Measurements from ENCODE around the gene LRMDA.

DNA sequence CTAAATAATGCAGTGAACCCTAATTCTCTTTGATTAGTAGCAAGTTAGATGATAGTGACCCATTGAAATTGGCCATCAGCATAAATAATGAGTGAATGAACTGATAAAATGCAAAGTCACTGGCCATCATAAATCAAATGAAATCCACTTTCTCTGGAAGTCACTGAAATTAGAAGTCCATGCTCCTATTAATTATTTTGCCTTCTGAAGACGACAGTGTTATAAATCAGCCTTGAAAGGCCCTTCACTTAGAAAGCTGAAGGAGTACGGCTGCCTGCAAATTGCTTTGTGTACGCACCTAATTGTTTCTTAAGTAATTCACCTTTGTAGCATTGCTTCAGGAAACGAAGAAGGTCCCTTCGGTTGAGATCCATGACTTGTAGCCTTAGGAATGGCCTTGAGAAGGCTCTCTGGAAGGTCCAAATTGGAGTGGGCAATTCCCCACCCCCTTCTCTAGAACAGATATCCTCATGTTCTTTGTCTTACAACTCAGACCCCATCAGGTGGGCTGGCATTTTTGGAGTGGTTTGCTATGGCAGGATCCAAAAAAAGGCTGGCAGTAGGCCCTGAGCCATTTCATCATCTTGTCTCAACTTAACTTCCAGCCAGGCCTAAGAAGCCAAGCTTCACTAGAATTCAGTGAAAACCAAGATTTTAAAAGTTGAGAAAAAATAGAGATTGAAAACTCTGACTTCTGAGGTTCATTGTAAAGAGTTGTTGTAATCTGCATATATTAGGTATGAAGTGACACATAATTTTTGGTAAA, 420.3 kb downstream of the LRMDA start:
- TF ChIP-seq EP300 (IDR thresholded peaks at IDR 0.05; ENCODE audit: borderline replicate concordance) = no peak
- TF ChIP-seq, protein P1, sequence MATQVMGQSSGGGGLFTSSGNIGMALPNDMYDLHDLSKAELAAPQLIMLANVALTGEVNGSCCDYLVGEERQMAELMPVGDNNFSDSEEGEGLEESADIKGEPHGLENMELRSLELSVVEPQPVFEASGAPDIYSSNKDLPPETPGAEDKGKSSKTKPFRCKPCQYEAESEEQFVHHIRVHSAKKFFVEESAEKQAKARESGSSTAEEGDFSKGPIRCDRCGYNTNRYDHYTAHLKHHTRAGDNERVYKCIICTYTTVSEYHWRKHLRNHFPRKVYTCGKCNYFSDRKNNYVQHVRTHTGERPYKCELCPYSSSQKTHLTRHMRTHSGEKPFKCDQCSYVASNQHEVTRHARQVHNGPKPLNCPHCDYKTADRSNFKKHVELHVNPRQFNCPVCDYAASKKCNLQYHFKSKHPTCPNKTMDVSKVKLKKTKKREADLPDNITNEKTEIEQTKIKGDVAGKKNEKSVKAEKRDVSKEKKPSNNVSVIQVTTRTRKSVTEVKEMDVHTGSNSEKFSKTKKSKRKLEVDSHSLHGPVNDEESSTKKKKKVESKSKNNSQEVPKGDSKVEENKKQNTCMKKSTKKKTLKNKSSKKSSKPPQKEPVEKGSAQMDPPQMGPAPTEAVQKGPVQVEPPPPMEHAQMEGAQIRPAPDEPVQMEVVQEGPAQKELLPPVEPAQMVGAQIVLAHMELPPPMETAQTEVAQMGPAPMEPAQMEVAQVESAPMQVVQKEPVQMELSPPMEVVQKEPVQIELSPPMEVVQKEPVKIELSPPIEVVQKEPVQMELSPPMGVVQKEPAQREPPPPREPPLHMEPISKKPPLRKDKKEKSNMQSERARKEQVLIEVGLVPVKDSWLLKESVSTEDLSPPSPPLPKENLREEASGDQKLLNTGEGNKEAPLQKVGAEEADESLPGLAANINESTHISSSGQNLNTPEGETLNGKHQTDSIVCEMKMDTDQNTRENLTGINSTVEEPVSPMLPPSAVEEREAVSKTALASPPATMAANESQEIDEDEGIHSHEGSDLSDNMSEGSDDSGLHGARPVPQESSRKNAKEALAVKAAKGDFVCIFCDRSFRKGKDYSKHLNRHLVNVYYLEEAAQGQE (IDR thresholded peaks at IDR 0.05; ENCODE audit: low read depth) = no peak
- TF ChIP-seq, protein P2, sequence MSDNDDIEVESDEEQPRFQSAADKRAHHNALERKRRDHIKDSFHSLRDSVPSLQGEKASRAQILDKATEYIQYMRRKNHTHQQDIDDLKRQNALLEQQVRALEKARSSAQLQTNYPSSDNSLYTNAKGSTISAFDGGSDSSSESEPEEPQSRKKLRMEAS (IDR thresholded peaks at IDR 0.05) = no peak
- TF ChIP-seq RAD21 (IDR thresholded peaks at IDR 0.05; ENCODE audit: low read depth) = no peak
- TF ChIP-seq TCF12 (IDR thresholded peaks at IDR 0.05; ENCODE audit: low read depth) = no peak
- TF ChIP-seq, protein P3, sequence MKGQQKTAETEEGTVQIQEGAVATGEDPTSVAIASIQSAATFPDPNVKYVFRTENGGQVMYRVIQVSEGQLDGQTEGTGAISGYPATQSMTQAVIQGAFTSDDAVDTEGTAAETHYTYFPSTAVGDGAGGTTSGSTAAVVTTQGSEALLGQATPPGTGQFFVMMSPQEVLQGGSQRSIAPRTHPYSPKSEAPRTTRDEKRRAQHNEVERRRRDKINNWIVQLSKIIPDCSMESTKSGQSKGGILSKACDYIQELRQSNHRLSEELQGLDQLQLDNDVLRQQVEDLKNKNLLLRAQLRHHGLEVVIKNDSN (IDR thresholded peaks at IDR 0.05) = no peak
- TF ChIP-seq YY1 (IDR thresholded peaks at IDR 0.05; ENCODE audit: low read depth) = no peak
- TF ChIP-seq CREB1 (IDR thresholded peaks at IDR 0.05; ENCODE audit: low read depth) = no peak
- no peak for TF ChIP-seq CEBPB (IDR thresholded peaks at IDR 0.05)
- no peak for TF ChIP-seq TAF1 (IDR thresholded peaks at IDR 0.05; ENCODE audit: low read depth)
- no peak for TF ChIP-seq TEAD4 (IDR thresholded peaks at IDR 0.05)
- TF ChIP-seq FOXM1 (IDR thresholded peaks at IDR 0.05; ENCODE audit: borderline replicate concordance, low read depth) = no peak

Measured in Ishikawa (cell line).